ENCODE data around the gene DTNBP1. TPM values are rescaled to one million over a fixed set of nuclear protein-coding genes. Genes with fewer than 3 reads are reported as not detected.

Gene DTNBP1
- total RNA-seq, 8 experiments from 2014 or later, result 7.2 to 32.5 (median 17.0) TPM

- Histone ChIP-seq H3K27ac (no peak overlapping the region), H3K4me1 (replicated peaks in 1 of 2) (no peaks in the 10 kb centered on the region), H3K4me3 (no peak overlapping the region)
- ATAC-seq (replicated peaks in 6 of 8), result no peak
- in situ Hi-C loops (cut with MboI; ENCODE audit: low pct_unique_long_range_greater_than_20kb in 2 of 9, low sequenced_read_pairs in 9 of 9, unreplicated experiment in 9 of 9), result loop anchor here in 1 of 9 experiments (25.0 kb wide), 1 partner anchor 102 kb away; no protein-coding TSS in a partner anchor
- 92 to 100% methylated on average over 2 to 4 of the region's 6 CpGs; no CpG with 5 or more reads in 8 of the 10 experiments for WGBS, 10 experiments
Measured at GRCh38 chr6:15510121-15510520, 152.7 kb downstream of the DTNBP1 start.

- H3K27ac ChIP-seq, result no peak overlapping the region
- H3K4me3 ChIP-seq, result no peak overlapping the region
- 70 to 100% (median 92%) methylated on average over 1 to 12 of the region's 13 CpGs; no CpG with 5 or more reads in 1 of the 10 experiments for WGBS, 10 experiments
- no peak for ATAC-seq (replicated peaks in 6 of 8)
- in situ Hi-C loops (cut with MboI; ENCODE audit: low pct_unique_long_range_greater_than_20kb in 2 of 9, low sequenced_read_pairs in 9 of 9, unreplicated experiment in 9 of 9), result loop anchor here in 1 of 9 experiments (25.0 kb wide), 1 partner anchor 103 kb away; no protein-coding TSS in a partner anchor
- H3K4me1 ChIP-seq (replicated peaks in 1 of 2), result peaks cover 0 to under 1% of the 10 kb centered on the region in 2 donors
Measured at GRCh38 chr6:15509335-15509933, 153.4 kb downstream of the DTNBP1 start.

- in situ Hi-C loops (cut with MboI; ENCODE audit: low pct_unique_long_range_greater_than_20kb in 2 of 9, low sequenced_read_pairs in 9 of 9, unreplicated experiment in 9 of 9), result loop anchor here in 1 of 9 experiments (25.0 kb wide), 1 partner anchor 103 kb away; no protein-coding TSS in a partner anchor
- no peak for ATAC-seq (replicated peaks in 6 of 8)
- 82 to 100% (median 92%) methylated on average over 1 to 9 of the region's 15 CpGs; no CpG with 5 or more reads in 1 of the 10 experiments for WGBS, 10 experiments
- H3K27ac ChIP-seq, result no peak overlapping the region
- peaks cover 0 to 4% of the 10 kb centered on the region in 2 donors for H3K4me1 ChIP-seq (replicated peaks in 1 of 2)
- H3K4me3 ChIP-seq, result no peak overlapping the region
Measured at GRCh38 chr6:15508931-15509330, 153.9 kb downstream of the DTNBP1 start.

DNA sequence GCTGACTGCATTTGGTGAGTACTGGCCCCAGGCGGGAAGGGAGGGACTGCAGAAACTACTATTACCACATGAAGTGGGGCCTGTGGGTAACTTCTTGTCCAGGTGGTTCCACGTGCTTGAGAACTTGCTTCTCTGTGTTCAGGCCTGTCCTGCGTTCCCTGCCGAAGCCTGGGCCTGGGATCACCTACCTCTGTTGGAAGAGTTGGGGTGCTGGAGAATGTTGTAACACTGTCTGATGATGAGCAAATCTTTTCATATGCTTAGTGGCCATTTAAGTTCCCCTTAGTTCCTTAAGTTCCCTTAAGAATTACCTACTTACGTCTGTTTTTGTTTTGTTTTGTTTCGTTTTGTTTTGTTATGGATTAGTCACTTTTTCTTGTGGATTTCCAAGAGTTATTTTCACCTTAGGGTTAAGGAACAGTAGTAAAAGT lies 154.4 kb downstream of the DTNBP1 start:
- H3K4me1 ChIP-seq (replicated peaks in 1 of 2), result peaks cover 0 to 4% of the 10 kb centered on the region in 2 donors
- 88 to 100% (median 92%) methylated on average over 1 to 5 of the region's 6 CpGs; no CpG with 5 or more reads in 2 of the 10 experiments for WGBS, 10 experiments
- in situ Hi-C loops (cut with MboI; ENCODE audit: low pct_unique_long_range_greater_than_20kb in 2 of 9, low sequenced_read_pairs in 9 of 9, unreplicated experiment in 9 of 9), result loop anchor here in 1 of 9 experiments (25.0 kb wide), 1 partner anchor 104 kb away; no protein-coding TSS in a partner anchor

DNA sequence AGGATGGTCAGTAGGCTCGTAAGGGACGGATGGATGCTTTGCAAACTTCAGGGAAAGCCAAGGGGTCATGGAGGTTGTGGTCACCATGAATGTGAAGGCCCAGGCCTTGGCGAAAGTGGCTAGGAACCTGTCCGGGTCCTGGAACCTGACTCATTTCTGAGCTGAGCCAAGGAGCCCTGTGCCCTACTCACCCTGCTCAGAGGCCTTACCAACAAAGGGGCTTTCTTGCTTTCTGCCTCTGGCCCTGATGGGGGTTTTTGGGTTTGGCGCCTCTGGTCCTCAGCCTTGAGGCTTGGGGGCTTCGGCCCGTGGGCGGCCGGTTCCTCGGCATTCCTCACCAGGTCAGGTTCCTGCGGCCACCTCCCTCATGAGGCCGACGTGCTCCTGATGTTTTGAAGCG lies 155.1 kb downstream of the DTNBP1 start:
- no peak overlapping the region for H3K27ac ChIP-seq
- in situ Hi-C loops (cut with MboI; ENCODE audit: low pct_unique_long_range_greater_than_20kb in 2 of 9, low sequenced_read_pairs in 9 of 9, unreplicated experiment in 9 of 9), result loop anchor here in 1 of 9 experiments (25.0 kb wide), 1 partner anchor 105 kb away; no protein-coding TSS in a partner anchor
- ATAC-seq (replicated peaks in 6 of 8), result no peak

More for the DNA sequence above, 154.4 kb downstream of the DTNBP1 start:
- no peak for ATAC-seq (replicated peaks in 6 of 8)
- H3K4me3 ChIP-seq, result no peak overlapping the region
- no peak overlapping the region for H3K27ac ChIP-seq

DNA sequence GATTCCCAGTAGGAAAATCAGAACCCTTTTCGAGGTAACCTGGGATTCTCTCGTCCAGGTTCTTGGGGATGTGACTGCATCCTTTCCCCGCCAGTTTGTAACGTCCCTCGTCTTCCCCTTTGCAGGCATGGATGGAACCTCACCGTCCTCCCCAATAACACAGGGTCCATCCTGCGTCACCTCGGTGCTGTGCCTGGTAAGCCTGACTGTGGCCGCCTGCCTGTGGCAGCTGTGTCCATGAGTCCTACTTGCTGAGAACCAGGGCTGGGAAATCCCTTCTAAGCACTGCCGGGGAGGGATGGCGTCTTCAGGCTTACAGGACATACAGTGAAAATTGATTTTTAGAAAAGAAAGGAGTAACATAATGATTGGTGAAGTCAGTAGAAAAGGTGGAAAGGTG lies 155.6 kb downstream of the DTNBP1 start:
- H3K27ac ChIP-seq, result no peak overlapping the region
- in situ Hi-C loops (cut with MboI; ENCODE audit: low pct_unique_long_range_greater_than_20kb in 2 of 9, low sequenced_read_pairs in 9 of 9, unreplicated experiment in 9 of 9), result loop anchor here in 1 of 9 experiments (25.0 kb wide), 1 partner anchor 105 kb away; no protein-coding TSS in a partner anchor
- no peak overlapping the region for H3K4me3 ChIP-seq
- 92 to 100% (median 96%) methylated on average over 1 to 6 of the region's 11 CpGs; no CpG with 5 or more reads in 3 of the 10 experiments for WGBS, 10 experiments
- no peak for ATAC-seq (replicated peaks in 6 of 8)
- H3K4me1 ChIP-seq (replicated peaks in 1 of 2), result peaks cover 0 to 4% of the 10 kb centered on the region in 2 donors

More for the DNA sequence above, 155.1 kb downstream of the DTNBP1 start:
- H3K4me3 ChIP-seq, result no peak overlapping the region
- WGBS, 10 experiments, result 43 to 100% (median 87%) methylated on average over 1 to 12 of the region's 14 CpGs; no CpG with 5 or more reads in 3 of the 10 experiments
- H3K4me1 ChIP-seq (replicated peaks in 1 of 2), result peaks cover 0 to 4% of the 10 kb centered on the region in 2 donors

DNA sequence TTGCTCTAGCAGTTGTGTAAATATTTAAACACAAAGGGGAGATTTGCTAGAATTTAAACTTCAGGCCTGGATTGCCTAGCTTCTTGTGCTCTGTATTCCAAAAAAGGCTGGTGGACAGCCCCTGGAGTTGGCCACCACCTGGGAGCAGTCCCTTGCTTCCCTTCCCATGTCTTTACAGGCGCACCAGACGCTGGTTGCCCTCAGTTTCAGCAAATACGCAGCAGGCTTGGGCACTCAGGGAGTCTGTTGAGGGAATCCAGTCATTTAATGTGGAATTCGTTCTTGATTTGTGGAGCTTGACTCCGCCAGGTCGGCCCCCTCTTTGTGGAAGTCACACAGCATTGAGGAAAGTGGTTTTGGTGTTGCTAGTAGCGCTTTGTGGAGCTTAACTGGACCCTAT lies 156.8 kb downstream of the DTNBP1 start:
- H3K27ac ChIP-seq, result no peak overlapping the region

GRCh38 chr6:15505463-15505918 lies 157.3 kb downstream of the DTNBP1 start:
- 78 to 100% (median 98%) methylated on average over 1 to 14 of the region's 18 CpGs; no CpG with 5 or more reads in 7 of the 10 experiments for WGBS, 10 experiments
- Histone ChIP-seq H3K4me1 (replicated peaks in 1 of 2) (peaks cover 0 to 4% of the 10 kb centered on the region in 2 donors), H3K4me3 (no peak overlapping the region), H3K27ac (no peak overlapping the region)
- in situ Hi-C loops (cut with MboI; ENCODE audit: low pct_unique_long_range_greater_than_20kb in 2 of 9, low sequenced_read_pairs in 9 of 9, unreplicated experiment in 9 of 9), result loop anchor here in 1 of 9 experiments (25.0 kb wide), 1 partner anchor 107 kb away; no protein-coding TSS in a partner anchor
- ATAC-seq (replicated peaks in 6 of 8), result no peak

More for the DNA sequence above, 156.8 kb downstream of the DTNBP1 start:
- WGBS, 10 experiments, result 90 to 100% (median 93%) methylated on average over 2 to 7 of the region's 7 CpGs; no CpG with 5 or more reads in 3 of the 10 experiments
- ATAC-seq (replicated peaks in 6 of 8), result no peak
- peaks cover 0 to 4% of the 10 kb centered on the region in 2 donors for H3K4me1 ChIP-seq (replicated peaks in 1 of 2)
- in situ Hi-C loops (cut with MboI; ENCODE audit: low pct_unique_long_range_greater_than_20kb in 2 of 9, low sequenced_read_pairs in 9 of 9, unreplicated experiment in 9 of 9), result loop anchor here in 1 of 9 experiments (25.0 kb wide), 1 partner anchor 106 kb away; no protein-coding TSS in a partner anchor
- no peak overlapping the region for H3K4me3 ChIP-seq

DNA sequence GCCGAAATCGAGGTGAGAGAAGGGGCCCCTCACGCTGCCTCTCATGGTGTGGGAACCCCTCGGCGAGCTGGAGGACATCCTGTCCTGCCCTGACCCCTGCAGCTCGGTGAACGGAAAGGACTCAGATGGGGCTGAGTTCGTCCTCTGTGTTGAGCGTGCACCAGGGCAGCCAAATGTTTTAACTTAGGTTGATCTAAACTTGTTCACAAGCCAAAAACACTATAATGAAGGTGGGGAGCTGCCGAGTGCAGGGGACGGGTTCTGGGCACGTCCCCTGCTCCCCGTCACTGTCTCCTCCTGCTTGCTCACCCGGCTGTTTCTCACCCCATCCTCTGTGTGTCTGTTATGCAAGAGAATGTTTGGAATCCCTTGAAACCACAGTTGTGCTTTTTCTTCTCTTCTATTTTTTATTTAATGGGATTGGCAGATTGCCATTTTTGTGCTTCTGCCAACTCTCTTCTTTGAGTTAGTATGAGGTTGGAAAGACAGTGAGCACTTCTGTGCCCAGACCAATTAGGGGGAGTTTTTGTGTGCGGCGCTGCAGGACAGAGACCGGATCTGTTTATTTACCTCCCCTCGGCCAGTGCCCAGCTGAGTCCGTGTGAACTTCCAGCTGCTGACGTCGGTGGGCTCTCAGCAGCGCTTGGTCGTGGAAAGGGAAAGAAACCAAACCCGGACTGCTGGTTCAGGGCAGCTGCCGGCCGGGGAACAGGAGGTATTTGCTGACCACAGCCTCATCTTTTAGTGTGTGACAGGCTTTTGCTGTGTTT lies 158.1 kb downstream of the DTNBP1 start:
- in situ Hi-C loops (cut with MboI; ENCODE audit: low pct_unique_long_range_greater_than_20kb in 2 of 9, low sequenced_read_pairs in 9 of 9, unreplicated experiment in 9 of 9), result loop anchor here in 1 of 9 experiments (25.0 kb wide), 1 partner anchor 108 kb away; no protein-coding TSS in a partner anchor
- Histone ChIP-seq H3K27ac (no peak overlapping the region), H3K4me3 (no peak overlapping the region), H3K4me1 (replicated peaks in 1 of 2) (peaks cover 0 to 4% of the 10 kb centered on the region in 2 donors)
- ATAC-seq (replicated peaks in 6 of 8), result peak; percentile 40 to 90 (median 67)
- 20 to 100% (median 71%) methylated on average over 1 to 18 of the region's 26 CpGs; no CpG with 5 or more reads in 2 of the 10 experiments for WGBS, 10 experiments

- Histone ChIP-seq H3K4me1 (replicated peaks in 1 of 2) (peaks cover 0 to 4% of the 10 kb centered on the region in 2 donors), H3K27ac (peak overlapping the region in 1 of 2 donors; percentile 13), H3K4me3 (no peak overlapping the region)
- in situ Hi-C loops (cut with MboI; ENCODE audit: low pct_unique_long_range_greater_than_20kb in 2 of 9, low sequenced_read_pairs in 9 of 9, unreplicated experiment in 9 of 9), result loop anchor here in 1 of 9 experiments (25.0 kb wide), 1 partner anchor 108 kb away; no protein-coding TSS in a partner anchor
- ATAC-seq (replicated peaks in 6 of 8), result peak in 1 of 8 experiments; percentile 14
- WGBS, 10 experiments, result 16 to 100% (median 85%) methylated on average over 1 to 5 of the region's 12 CpGs; no CpG with 5 or more reads in 2 of the 10 experiments
Measured at GRCh38 chr6:15504040-15504495, 158.8 kb downstream of the DTNBP1 start.

DNA sequence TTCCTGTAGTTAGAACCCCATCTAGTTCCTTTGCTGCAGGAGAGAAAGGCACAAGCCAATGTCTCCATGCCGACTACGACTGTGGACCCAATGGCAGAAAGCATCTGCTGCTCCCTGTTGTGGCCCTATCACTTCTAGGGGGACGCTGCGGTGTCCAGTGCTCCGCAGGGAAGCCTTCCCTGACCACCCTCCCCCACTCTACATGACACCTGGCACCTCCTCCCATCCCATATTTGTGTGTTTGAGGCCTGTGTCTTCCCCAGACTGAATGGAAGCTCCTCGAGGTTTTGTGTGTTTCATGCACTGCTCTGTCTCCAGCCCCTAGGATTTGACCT lies 159.5 kb downstream of the DTNBP1 start:
- no peak overlapping the region for H3K27ac ChIP-seq
- H3K4me3 ChIP-seq, result no peak overlapping the region
- no peak for ATAC-seq (replicated peaks in 6 of 8)
- WGBS, 10 experiments, result 40 to 100% (median 73%) methylated on average over 1 to 3 of the region's 6 CpGs; no CpG with 5 or more reads in 6 of the 10 experiments
- in situ Hi-C loops (cut with MboI; ENCODE audit: low pct_unique_long_range_greater_than_20kb in 2 of 9, low sequenced_read_pairs in 9 of 9, unreplicated experiment in 9 of 9), result loop anchor here in 1 of 9 experiments (25.0 kb wide), 1 partner anchor 109 kb away; no protein-coding TSS in a partner anchor
- peaks cover 0 to 4% of the 10 kb centered on the region in 2 donors for H3K4me1 ChIP-seq (replicated peaks in 1 of 2)
